Panc1 (cell line): ENCODE data around the gene NGEF. TPM values are rescaled to one million over a fixed set of nuclear protein-coding genes. Genes with fewer than 3 reads are reported as not detected.

Experiments used
- ATAC-seq: fragments of 200-7000 bp; cut with Tn5 transposase; 2 replicates; pipeline ENCODE4 v1.9.1; 2020; ENCODE audit warnings: mild to moderate bottlenecking, moderate library complexity
- BruUV-seq: library from RNA; stranded (reverse); fragments of 400-500 nt; replicated peaks from 2 replicates; lab custom pipeline; 2021; lab: Mats Ljungman, UMichigan
- CTCF ChIA-PET: fragments of 300-600 bp; sonication (Branson Sonifier 250); formaldehyde crosslinking; loops from one replicate; lab custom pipeline; 2022; ENCODE audit warnings: antibody characterized with exemption; lab: Charles Lee
- POLR2A ChIA-PET: fragments of 300-600 bp; sonication (Branson Sonifier 250); formaldehyde crosslinking; loops from one replicate; lab custom pipeline; 2022; ENCODE audit warnings: antibody characterized with exemption; lab: Charles Lee
- DNase-seq: peaks from one replicate; pipeline ENCODE4 v3.0.0-alpha.2; 2010; ENCODE audit warnings: low read depth, low spot score
- H3K27ac ChIP-seq: 2 replicates; pipeline ENCODE4 v1.5.1; 2011; ENCODE audit warnings: mild to moderate bottlenecking, low read length, inconsistent platforms
- H3K27me3 ChIP-seq: fragments of 200-500 bp; sonication (Bioruptor generic); 2 replicates; pipeline ENCODE4 v1.6.0; 2014; ENCODE audit warnings: low read length, inconsistent platforms; ENCODE audit not compliant: control insufficient read depth, insufficient read depth
- H3K36me3 ChIP-seq: fragments of 200-500 bp; sonication (Bioruptor generic); 2 replicates; pipeline ENCODE4 v1.5.1; 2014; ENCODE audit warnings: inconsistent platforms, mild to moderate bottlenecking, low read length, moderate library complexity; ENCODE audit not compliant: control insufficient read depth, insufficient read depth
- H3K4me1 ChIP-seq: 2 replicates; pipeline ENCODE4 v1.5.1; 2011; ENCODE audit warnings: inconsistent platforms, mild to moderate bottlenecking, low read length, moderate library complexity; ENCODE audit not compliant: control insufficient read depth, insufficient read depth
- H3K4me3 ChIP-seq, 2 experiments: 2 replicates each; pipeline ENCODE4 v1.5.1; 2011 to 2012; ENCODE audit warnings: low read depth in 2 of 2, low read length in 2 of 2, mild to moderate bottlenecking in 2 of 2, inconsistent platforms in 1 of 2, moderate library complexity in 1 of 2
- H3K9me3 ChIP-seq: fragments of 200-500 bp; sonication (Bioruptor generic); 2 replicates; pipeline ENCODE4 v1.5.1; 2014; ENCODE audit warnings: low read depth, mild to moderate bottlenecking, inconsistent platforms, low read length, moderate library complexity; ENCODE audit not compliant: control insufficient read depth, insufficient read depth
- POLR2AphosphoS5 ChIP-seq: IDR thresholded peaks from 2 replicates; pipeline ENCODE4 v1.6.1; 2012; ENCODE audit warnings: mild to moderate bottlenecking, low read depth, low read length, moderate library complexity
- SIN3A ChIP-seq: IDR thresholded peaks from 2 replicates; pipeline ENCODE4 v1.6.1; 2012; ENCODE audit warnings: low read depth, mild to moderate bottlenecking, low read length, moderate library complexity, borderline replicate concordance; ENCODE audit not compliant: insufficient read depth
- TCF7L2 ChIP-seq: IDR thresholded peaks from 2 replicates; pipeline ENCODE4 v1.6.1; 2011; ENCODE audit warnings: mild to moderate bottlenecking, low read depth, low read length, inconsistent platforms
- in situ Hi-C: cut with HindIII; loops from 2 replicates; pipeline ENCODE4 v1.10.0; 2016; ENCODE audit warnings: low sequenced_read_pairs, low pct_unique_long_range_greater_than_20kb
- intact Hi-C: fragments of 100-400 bp; cut with micrococcal nuclease; formaldehyde crosslinking; loops from one replicate; pipeline ENCODE4 v1.10.0; 2022; ENCODE audit not compliant: unreplicated experiment
- total RNA-seq: library from RNA; stranded (reverse); gene quantifications from one replicate; pipeline ENCODE4 v1.2.1, GENCODE V29; 2021; ENCODE audit not compliant: unreplicated experiment
- TF ChIP-seq, protein P1 (sequence below): fragments of 450-650 bp; IDR thresholded peaks from 2 replicates; pipeline ENCODE4 v1.5.1; 2017; ENCODE audit warnings: mild to moderate bottlenecking
- TF ChIP-seq, protein P2 (sequence below), 2 experiments: IDR thresholded peaks; 2 replicates each; pipeline ENCODE4 v1.6.1; 2011 to 2012; ENCODE audit warnings: low read depth in 2 of 2, control low read depth in 1 of 2, low read length in 1 of 2, mild to moderate bottlenecking in 1 of 2, moderate library complexity in 1 of 2; ENCODE audit not compliant: insufficient read depth in 1 of 2

Gene NGEF
- total RNA-seq, 1 experiment from 2014 or later, result 17.8 TPM

DNA sequence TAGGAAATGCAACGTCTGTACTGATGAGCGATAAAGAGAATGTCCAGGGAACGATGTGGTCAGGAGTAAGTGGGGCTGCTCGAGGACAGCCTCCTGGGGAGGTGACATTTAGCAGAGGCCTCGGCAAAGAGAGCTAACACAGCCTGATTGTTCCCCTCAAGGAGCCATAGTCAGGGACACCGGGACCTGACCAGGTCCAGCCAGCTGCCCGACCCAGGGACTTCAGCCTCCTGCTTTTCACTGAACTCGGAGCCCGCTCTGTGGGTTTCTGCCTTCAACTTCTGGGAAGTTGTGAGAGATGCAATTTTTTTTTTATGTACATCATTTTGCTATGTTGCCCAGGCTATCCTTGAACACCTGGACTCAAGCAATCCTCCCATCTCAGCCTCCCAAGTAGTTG lies 29.5 kb upstream of the NGEF start:
- intact Hi-C loops, result no loop called here
- BruUV-seq, result no TSS peak
- Histone ChIP-seq H3K9me3 (no peaks in the 10 kb centered on the region), H3K27me3 (no peaks in the 10 kb centered on the region), H3K36me3 (no peaks in the 10 kb centered on the region), H3K27ac (no peak overlapping the region), H3K4me1 (no peaks in the 10 kb centered on the region), H3K4me3 (no peak overlapping the region)
- ATAC-seq (no peak), DNase-seq (no peak)
- ChIA-PET POLR2A (no interaction called here), CTCF (no interaction called here)
- no peak for TF ChIP-seq SIN3A
- no peak for TF ChIP-seq TCF7L2
- TF ChIP-seq POLR2AphosphoS5, result no peak
- TF ChIP-seq, protein P1, sequence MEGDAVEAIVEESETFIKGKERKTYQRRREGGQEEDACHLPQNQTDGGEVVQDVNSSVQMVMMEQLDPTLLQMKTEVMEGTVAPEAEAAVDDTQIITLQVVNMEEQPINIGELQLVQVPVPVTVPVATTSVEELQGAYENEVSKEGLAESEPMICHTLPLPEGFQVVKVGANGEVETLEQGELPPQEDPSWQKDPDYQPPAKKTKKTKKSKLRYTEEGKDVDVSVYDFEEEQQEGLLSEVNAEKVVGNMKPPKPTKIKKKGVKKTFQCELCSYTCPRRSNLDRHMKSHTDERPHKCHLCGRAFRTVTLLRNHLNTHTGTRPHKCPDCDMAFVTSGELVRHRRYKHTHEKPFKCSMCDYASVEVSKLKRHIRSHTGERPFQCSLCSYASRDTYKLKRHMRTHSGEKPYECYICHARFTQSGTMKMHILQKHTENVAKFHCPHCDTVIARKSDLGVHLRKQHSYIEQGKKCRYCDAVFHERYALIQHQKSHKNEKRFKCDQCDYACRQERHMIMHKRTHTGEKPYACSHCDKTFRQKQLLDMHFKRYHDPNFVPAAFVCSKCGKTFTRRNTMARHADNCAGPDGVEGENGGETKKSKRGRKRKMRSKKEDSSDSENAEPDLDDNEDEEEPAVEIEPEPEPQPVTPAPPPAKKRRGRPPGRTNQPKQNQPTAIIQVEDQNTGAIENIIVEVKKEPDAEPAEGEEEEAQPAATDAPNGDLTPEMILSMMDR, result no peak
- TF ChIP-seq, protein P2, sequence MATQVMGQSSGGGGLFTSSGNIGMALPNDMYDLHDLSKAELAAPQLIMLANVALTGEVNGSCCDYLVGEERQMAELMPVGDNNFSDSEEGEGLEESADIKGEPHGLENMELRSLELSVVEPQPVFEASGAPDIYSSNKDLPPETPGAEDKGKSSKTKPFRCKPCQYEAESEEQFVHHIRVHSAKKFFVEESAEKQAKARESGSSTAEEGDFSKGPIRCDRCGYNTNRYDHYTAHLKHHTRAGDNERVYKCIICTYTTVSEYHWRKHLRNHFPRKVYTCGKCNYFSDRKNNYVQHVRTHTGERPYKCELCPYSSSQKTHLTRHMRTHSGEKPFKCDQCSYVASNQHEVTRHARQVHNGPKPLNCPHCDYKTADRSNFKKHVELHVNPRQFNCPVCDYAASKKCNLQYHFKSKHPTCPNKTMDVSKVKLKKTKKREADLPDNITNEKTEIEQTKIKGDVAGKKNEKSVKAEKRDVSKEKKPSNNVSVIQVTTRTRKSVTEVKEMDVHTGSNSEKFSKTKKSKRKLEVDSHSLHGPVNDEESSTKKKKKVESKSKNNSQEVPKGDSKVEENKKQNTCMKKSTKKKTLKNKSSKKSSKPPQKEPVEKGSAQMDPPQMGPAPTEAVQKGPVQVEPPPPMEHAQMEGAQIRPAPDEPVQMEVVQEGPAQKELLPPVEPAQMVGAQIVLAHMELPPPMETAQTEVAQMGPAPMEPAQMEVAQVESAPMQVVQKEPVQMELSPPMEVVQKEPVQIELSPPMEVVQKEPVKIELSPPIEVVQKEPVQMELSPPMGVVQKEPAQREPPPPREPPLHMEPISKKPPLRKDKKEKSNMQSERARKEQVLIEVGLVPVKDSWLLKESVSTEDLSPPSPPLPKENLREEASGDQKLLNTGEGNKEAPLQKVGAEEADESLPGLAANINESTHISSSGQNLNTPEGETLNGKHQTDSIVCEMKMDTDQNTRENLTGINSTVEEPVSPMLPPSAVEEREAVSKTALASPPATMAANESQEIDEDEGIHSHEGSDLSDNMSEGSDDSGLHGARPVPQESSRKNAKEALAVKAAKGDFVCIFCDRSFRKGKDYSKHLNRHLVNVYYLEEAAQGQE (IDR thresholded peaks at IDR 0.05; ENCODE audit: insufficient read depth in 1 of 2, low read depth in 2 of 2, low read length in 1 of 2), result no peak
- in situ Hi-C loops, result no loop called here

DNA sequence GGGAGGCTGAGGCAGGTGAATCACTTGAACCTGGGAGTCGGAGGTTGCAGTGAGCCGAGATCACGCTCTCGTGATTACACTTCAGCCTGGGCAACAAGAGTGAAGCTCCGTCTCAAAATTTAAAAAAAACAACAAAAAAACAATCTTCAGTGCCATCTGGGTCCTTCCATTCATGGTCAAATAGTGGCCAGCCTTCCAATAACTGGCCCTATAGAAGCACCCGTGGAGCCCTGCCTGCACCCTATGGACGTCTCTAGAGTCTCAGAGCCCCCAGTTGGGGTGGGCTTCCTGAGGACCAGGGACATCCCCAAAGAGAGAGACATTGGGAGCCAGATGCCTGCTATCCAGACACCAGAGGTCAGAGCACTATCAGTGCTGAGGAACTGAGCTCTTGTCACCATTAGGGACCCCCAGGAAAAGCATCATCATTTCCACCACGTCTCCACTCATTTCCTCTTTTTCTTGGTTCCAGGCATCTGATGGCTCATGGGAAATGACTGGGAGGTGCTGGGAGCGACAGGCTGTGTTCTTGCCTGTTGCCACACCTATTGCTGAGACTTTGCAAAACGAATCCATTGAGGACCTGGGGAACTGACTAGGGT lies 28.8 kb upstream of the NGEF start:
- Histone ChIP-seq H3K4me3 (no peak overlapping the region), H3K27ac (no peak overlapping the region), H3K4me1 (no peaks in the 10 kb centered on the region), H3K36me3 (no peaks in the 10 kb centered on the region), H3K27me3 (no peaks in the 10 kb centered on the region), H3K9me3 (no peaks in the 10 kb centered on the region)
- ChIA-PET POLR2A (no interaction called here), CTCF (no interaction called here)
- no TSS peak for BruUV-seq
- DNase-seq (no peak), ATAC-seq (no peak)
- TF ChIP-seq POLR2AphosphoS5 (no peak), SIN3A (no peak), TCF7L2 (no peak)
- TF ChIP-seq, protein P2 (IDR thresholded peaks at IDR 0.05; ENCODE audit: insufficient read depth in 1 of 2, low read depth in 2 of 2, low read length in 1 of 2), result no peak
- TF ChIP-seq, protein P1, result no peak
- intact Hi-C loops (no loop called here), in situ Hi-C loops (no loop called here)
